GM19452 (cell line): ENCODE data around the gene UBL7.

Experiments
- ATAC-seq: cut with Tn5 transposase; IDR thresholded peaks from one replicate; pipeline ENCODE4 v1.9.1; 2021; ENCODE audit not compliant: unreplicated experiment

The UBL7 gene

DNA sequence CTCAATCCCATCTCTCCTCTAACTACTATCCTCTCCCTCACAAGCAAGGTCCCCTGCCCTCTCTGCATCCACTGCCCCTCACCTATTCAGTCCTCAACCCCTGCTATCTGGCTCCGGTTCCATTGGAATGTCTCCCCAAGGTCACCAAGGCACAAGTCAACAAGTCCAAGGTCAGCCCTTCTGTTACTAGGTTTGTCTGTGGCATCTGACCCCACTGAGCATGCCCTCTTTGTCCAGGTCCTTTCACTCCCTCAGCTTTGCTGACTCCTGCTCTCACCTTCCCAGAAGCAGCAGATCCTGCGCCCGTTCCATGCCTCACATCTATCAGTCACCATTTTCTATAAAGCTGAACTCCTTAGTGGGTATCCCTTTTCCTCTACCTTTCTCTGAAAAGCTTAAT lies 18.9 kb downstream of the UBL7 start:
- ATAC-seq = no peak

DNA sequence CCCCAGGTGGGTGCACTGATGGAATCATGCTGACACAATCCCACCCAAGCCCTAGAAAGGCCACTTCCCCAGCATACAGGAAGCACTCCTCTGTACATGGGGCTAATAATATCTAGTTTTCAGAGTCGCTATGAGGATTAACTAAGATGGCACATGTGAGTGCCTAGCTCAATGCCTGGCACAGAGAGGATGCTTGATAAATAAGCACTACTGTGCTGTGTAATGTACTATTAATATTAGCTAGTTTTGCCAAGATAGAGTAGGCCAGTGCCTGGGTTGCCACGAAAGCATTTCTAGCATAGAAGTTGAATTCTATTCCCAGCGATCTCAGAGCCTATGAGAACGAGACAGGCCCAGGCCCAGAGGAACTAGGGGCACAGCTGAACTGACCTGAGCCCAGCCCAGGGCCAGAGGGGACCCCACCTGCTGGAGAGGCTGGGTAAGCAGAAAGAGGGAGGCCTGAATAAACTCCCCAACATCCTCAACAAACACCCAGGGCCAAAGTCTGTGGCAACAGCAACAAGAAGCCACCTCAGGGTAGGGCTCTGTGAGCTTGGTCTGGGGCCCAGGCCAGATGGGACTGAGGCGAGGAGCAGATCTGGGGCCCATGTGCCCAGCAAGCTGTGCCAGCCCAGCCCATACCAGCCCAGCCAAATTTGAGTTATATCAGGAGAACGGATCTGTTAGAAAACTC lies 19.6 kb downstream of the UBL7 start:
- no peak for ATAC-seq

DNA sequence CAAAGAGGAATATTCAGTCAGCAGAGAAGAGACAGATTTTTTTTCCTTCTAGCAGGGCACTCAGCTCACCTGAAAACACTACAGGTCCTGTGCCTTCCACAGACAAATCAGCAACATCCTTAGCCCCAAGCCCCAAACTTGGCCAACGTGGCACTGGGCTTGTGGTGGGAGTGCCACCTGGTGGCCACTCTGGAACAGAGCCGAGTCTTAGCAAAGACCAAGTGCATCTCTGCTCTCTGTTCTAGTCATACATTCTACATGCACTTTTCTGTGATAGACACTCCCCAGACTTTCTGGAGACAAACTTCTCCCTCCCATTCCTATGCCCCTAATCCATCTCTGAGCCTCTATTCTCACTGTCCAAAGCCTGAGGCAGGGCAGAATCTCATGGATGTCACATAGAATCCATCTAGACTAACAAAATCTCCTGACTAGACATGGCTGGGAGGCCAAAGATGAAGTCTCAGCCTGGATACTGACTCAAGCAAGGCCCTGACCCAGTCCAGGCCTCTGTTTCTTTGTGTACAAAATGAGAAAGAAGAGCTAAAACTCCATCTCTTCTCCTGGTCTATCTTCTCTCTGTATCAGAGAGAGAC lies 22.1 kb downstream of the UBL7 start:
- no peak for ATAC-seq

DNA sequence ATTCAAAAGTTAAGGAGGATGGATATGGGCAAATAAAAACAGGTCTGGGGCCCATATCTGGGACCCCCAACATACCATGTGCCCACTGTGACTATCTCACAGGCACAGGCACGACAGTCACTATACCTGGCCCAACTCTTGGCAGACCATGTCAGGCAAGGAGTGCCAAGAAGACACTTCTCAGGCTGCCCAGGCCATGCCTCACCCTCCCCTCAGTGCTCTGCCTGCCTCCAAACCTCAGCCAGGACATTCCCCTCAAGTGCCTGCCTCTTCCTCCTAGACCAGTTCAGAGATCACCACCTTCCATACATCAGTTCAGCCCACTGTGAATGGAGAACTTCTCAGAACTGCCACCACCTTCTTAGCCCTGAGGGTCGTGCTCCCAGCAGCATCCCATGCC lies 22.8 kb downstream of the UBL7 start:
- no peak for ATAC-seq

DNA sequence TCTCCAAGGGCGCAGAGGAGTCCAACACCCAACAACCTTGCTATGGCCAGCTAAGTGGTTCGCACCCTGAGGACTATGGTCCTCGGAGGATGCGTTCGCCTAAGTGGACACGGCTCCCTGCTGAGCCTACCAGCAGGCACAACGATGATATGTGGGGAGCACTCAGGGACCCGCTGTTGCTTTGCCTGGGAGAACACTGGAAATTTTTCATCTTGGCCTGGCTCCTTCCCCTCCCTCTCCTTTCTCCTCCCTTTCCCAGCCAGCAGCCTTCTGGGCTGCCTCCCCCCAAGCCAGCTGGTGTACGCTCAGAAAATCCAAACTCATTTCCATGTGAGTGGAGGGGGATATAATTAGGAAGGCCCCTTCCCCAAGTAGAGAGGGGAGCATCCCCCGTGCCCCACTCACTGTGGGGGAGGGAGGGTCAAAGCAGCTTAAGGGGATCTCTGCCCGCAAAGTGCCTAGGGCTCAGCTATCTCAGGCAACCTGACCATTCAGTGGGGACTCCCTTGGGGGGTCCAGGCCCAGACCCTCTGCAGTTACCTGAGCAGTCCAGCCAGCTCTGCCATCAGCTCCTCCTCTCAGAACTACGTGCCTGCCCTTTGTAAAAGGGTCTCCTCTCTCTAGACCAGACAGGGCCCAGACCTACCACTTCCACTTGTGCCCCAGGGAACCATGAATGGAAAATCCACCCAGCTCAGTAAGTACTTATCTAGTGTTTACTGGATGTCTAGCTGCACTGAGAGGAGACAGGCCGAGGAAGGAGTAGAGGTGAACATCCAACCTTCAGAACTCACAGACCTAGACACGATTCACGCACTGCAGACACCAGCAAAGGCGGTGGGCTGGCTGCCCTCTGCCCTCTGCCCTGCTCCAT lies 26.5 kb downstream of the UBL7 start:
- no peak for ATAC-seq

DNA sequence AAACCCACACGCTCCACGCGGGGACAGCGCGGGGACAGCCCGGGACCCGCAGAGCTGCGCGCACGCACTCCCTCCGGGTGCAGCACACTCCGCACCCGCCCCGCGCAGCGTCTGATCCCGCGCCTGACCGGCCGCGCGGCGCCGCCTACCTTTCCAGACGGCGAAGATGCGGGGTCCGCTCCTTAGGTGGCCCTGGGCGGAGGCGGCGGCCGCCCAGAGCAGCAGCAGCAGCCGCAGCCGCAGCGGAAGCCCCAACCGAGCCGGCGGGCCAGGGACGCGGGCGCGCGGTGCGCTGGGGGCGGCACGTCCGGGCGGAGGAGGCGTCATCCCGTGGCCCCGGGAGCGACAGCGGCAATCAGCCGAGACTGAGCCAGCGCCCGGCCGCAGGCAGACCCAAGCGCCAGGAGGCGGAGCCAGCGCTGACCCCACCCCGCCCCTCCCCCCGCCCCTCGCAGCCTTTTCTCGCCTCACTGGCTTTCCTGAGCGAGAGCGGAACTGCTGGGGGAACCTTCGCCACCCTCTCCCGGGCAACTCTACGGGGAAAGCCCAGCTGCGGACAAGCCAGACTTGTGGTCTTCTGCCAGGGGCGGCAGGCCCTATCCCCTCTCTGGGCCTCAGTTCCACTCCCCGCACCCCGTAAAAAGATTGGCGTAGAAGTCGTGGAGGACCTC lies 27.2 kb downstream of the UBL7 start, which contains the start of gene SEMA7A:
SEMA7A (minus strand) TSS at position 367 of the 671 bp plus-strand sequence; CDS start at position 327, 40 bp downstream.
- peak; percentile 75 for ATAC-seq

DNA sequence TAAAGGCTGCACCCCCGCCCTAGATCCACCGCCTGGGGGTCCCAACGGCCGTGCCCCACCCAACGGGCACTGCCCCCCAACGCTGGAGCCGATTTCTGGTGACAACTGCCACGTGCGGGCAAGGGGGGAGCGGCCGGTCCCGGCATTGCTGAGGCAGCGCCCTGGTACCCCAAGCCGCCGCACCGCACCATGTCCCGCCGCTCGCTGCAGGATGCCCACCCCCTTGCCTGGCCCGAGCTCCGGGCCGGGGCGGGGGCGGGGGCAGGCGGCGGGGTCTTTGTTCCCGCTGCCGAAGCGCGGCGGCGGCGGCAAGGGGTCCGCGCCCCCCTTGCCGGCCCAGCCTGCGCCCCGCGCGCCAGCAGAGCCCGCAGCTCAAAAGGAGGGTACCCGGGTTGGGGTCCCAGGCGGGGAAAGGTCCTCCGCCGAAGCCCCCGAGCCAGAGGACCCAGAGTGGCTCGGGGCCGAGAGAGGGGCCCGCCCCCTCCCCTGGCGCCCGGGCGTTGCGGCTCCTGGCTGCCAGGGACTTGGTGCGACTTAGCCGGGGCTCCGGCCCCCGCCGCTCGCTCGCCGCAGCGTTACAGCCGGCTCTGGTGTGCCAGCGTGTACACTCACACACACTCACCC lies 27.9 kb downstream of the UBL7 start:
- ATAC-seq = peak; percentile 5

DNA sequence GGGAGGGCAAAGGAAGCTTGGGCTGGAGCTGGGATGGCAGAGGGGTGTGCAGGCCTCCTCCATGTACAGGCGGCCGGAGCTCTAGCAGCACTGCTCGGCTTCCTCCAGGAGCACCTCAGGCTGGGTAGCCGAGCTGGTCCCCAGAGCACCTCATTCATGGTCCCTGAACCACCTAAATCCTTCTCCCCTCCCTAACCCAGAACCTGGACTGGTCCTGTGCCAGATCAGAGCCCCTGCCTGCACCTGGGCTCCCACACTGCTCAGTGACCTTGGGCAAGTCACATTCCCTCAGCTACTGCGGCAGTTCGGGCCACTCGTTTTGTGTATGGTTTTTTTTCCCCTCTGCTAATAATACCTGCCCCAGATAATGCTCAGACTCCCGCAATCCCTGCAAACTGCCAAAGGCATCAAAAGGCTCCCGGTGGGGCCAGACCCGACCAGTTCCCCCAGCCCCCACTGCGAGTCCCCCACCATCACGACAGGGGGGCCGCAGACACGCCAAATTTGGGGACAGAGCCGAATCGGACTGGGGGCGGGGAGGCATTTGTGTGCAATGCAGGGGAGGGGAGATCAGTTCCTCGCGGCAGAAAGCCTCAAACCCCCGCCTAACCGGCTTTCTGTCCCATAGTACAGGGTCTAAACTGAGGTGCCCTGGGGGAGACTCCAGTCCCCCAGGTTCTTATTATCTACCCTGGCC lies 28.5 kb downstream of the UBL7 start:
- ATAC-seq = no peak

DNA sequence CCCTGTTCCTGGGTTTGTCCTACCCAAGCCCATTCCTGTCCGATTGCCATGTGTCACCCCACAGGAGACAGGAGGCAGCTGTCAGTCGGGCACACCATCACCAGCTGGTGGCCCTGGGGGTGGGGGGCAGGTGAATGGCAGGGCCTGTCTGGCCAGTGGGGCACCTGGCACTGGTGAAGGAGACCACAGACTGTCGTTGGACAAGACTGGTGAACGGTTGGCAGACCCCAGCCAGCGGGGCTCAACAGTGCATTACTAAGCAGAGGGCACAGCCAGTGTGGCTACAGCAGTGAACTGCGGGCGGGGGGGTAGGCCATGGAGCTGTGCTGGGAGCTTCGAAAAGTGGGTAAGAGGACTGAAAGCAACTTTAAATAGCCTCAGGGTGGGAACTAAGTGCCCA lies 29.3 kb downstream of the UBL7 start:
- no peak for ATAC-seq

DNA sequence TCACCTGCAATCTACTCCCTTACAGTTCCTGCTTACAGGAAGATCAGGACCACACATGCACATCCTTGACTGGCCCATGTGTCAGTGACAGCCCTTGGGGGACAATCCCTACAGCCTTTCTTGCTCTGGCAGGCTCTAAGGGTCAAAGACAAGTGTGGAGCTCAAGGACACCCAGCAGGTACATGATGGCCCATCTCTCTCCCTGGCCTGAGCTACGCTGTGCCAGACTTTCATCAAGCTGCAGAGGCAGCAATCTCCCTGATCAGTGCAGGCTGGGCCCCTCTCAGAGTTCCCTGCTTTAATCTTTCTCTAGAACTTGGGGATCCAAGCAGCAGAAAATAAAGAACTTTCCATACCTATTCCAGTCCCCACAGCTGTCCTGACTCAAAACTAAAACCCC lies 29.8 kb downstream of the UBL7 start:
- ATAC-seq = no peak

DNA sequence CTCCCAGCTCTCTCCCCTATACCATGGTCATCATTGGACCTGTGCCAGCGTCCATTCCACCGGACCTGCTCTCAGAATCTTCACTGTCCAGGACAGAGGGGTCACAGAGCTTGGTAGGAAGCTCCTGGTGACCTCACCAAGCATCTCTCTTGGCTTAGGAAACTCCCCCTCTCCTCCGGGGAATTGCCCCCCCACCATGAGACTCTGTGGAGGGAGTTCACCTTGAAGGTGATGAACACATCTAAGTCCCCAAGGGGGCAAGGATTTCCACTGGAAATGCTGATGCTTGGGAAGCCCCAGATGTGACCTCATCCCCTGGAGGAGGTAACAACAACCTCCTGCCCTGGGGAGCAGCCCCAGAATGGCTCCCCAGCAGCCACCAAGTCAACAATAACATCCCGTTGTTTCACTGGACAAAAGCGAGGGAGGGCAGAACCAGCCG lies 30.4 kb downstream of the UBL7 start:
- ATAC-seq = no peak

DNA sequence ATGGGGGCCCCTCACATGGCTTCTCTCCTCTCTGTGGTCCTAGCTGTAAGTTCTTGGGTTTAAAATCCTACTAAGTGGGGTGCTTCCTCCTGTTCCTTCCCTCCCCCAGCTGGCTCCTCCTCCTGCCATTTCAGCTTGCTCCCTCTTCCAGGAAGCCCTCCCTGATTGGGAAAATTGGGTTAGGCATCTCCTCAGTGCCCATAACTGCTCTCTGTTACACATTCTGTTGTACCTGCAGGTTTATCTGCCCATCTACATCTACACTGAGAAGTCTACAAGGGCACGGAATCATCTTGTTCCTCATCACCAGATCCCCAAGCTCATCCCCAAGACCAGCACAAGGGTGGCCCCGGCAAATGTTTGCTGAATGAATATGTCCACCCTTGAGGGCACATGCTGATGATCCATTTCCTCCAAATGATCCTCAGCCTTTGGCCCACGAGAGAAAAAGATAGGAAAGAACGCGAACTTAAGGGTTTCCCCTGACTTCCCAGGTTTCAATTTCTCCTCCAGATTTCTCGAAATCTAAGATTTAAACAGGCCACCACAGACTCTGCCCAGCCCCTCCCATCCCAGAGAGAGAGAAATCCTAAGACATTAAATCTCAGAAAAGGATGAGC lies 31.1 kb downstream of the UBL7 start:
- ATAC-seq = no peak

DNA sequence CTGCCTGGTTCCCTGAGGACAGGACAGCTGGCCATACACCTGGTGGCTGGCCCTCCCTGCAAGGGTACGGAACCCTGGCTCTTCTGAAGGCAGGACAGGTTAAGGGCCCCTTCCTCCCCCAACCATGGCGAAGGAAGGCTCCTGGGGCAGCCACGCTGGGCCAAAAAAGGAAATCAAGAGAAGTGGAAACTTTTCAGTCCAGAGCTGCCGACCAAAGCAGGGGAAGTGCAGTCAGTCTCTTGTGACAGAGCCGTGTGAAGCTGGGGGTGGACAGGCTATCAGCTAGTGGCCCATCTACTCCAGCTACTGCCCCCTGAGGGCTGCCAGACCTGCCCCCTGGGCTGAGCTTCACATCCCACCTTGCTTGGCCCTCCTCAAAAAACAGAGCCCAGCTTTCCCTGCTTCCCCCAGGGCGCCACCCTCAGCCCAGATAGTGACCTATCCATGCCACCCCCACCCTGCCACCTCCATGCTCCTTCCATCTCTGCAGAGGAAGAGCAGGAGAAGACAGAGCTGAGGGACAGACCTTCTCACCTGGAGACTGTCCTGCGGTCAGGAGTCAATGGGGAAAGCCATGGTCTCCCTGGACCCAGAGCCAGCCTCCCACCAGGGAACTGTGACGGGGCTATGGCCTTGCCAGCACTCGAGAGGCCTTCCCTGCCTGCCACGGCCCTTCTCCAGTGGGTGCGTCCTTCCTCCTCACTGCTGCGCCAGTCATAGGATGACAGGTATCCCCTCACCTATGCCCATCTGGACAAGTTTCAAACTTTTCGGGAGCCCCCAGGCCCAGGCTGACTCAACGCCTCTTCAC lies 31.8 kb downstream of the UBL7 start:
- ATAC-seq = no peak

DNA sequence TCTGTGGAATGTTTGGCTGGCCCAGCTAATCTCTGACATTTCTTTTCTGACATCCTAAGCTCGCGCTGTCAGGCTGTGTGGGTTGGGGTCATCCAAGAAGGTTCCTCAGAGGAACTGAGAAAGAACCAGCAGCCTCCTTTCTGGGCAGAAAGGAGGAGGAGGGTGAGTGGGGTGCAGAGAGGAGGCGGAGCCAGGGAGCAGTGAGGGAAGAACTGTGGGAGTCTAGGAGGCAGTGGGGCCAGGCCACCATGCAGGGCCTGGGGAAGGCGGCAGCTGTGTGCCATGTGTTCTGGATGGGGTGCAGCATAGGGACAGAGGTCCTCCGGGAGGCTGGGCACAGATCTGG lies 32.5 kb downstream of the UBL7 start:
- no peak for ATAC-seq

DNA sequence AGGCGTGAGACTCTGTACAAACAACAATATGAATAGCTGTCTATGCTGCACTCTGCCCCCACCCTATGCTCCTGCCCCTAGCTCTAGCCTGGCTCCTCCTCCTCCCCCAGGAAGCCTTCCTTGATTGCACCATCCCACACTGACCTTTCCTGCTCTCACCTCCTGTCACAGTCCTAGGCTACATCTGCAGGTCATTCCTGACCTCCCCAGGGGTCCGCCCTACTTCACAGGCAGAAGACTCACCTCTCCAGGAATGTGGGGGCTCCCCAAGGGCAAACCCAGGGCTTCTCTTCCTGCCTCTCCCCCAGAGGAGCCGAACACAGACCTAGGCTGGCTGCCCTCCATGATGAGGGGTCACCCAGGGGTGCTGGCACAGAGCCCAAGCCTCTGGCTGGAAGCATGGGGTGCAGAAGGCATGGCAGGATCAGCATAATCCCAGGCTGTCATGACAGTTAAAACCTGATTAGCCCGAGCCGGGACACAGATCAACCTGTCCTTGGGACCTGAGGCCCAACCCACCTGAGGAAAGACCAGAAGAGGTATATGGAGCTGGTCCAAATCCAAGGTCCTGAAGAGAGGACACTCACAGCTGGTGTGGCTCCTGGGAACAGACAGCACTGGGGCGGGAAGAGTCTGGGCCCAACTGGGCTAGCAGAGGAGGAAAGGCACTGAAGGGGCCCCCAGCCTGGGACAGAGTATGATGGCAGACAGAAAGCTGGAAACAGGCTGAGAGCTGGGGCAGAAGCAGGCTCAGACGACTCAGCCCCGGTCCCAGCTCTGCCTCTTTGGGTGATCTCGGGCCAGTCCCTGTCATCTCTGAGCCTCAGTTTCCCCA lies 33.1 kb downstream of the UBL7 start:
- no peak for ATAC-seq

DNA sequence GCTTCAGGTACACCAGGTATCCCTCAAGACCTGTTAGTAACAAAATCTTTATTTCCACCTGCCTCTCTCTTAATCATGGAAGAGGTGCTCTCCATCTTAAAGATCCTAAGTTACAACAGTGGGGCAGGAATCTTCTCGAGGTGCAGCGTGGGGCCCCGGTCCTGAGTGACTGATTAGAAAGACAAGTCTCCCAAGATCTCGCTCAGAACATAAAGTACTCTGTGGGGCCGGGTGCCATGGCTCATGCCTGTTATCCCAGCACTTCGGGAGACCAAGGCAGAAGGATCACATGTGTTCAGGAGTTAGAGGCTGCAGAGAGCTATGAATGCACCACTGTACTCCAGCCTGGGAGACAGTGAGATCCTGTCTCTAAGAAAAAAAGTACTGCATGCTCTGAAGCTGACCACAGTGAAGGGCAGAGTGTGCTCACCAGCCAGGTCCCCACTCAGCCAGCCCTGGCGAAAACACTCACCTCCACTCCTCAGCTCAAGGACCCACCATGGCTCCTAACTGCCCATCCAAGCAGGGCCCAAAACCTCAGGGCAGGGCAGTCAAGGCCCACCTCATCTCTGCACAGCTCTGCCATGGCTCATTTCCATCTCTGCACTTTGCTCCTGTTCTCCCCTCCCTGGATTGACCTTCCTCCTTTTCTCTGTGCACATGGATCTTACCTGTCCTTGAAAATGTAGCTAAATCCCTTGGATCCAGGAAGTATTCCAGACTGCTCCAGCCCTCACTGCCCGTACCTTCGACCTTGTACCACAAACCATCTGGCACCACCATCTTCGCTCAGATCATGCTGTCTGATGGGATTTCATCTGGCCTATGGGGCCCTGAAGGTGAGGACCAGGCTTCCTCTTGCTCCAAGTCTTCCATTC lies 34.3 kb downstream of the UBL7 start:
- no peak for ATAC-seq

DNA sequence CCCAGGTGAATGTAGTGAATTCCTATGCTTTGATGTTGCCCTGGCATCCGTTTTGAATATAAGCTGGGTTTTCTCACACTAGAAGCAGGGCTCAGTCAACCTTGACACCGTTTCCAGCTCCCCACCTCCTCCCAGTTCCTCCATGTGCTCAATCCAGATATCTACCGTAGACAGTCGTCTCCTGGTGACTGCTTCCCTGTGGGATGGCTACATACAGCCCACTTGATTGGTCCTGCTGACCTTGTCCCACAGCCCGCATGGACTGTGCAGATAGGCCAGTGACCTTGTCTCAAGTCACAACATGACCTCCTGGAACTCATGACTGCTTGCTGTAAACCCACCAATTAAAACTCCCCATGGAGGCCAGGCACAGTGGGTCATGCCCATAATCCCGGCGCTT lies 35.3 kb downstream of the UBL7 start:
- no peak for ATAC-seq
